ENCODE data around the gene NEO1. TPM values are rescaled to one million over a fixed set of nuclear protein-coding genes. Genes with fewer than 3 reads are reported as not detected.

The NEO1 gene
- total RNA-seq, 1 donor = 55.4 TPM

DNA sequence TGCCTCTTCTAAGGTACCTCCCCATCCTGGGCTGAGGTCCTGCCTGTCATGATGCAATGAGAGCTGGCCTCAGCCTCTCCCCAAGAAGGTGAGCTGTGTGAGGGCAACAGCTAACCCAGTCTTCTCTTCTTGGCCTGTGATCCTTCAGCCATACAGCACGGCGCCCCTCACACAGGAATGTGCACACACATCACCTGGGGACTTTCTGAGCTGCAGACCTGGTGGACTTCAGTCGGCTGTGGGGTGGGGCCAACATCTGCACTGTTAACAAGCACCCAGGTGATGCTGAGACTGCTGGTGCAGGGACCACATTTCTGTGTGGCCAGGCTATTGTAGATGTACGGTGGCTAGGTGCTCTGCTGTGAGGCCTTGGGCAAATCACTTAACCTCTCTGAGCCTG is 302.0 kb downstream of the NEO1 start:
- H2AFZ ChIP-seq (ENCODE audit: low read length) = no peak overlapping the region
- peaks cover 28% of the 10 kb centered on the region for H3K27me3 ChIP-seq (ENCODE audit: insufficient read depth, low read length)
- TF ChIP-seq, protein P1, sequence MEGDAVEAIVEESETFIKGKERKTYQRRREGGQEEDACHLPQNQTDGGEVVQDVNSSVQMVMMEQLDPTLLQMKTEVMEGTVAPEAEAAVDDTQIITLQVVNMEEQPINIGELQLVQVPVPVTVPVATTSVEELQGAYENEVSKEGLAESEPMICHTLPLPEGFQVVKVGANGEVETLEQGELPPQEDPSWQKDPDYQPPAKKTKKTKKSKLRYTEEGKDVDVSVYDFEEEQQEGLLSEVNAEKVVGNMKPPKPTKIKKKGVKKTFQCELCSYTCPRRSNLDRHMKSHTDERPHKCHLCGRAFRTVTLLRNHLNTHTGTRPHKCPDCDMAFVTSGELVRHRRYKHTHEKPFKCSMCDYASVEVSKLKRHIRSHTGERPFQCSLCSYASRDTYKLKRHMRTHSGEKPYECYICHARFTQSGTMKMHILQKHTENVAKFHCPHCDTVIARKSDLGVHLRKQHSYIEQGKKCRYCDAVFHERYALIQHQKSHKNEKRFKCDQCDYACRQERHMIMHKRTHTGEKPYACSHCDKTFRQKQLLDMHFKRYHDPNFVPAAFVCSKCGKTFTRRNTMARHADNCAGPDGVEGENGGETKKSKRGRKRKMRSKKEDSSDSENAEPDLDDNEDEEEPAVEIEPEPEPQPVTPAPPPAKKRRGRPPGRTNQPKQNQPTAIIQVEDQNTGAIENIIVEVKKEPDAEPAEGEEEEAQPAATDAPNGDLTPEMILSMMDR (IDR thresholded peaks at IDR 0.05; ENCODE audit: extremely low read depth, low read depth, low read length) = no peak
- H3K9me3 ChIP-seq (ENCODE audit: low read depth, low read length) = no peaks in the 10 kb centered on the region
- H3K36me3 ChIP-seq (ENCODE audit: insufficient read depth, low read length) = no peaks in the 10 kb centered on the region
- H3K4me2 ChIP-seq (ENCODE audit: insufficient read depth, low read length) = no peak overlapping the region
- no peak for DNase-seq (ENCODE audit: insufficient read length, low spot score, missing footprints)
- no peak overlapping the region for H3K27ac ChIP-seq (ENCODE audit: low read depth, low read length)
- no peaks in the 10 kb centered on the region for H3K4me1 ChIP-seq (ENCODE audit: insufficient read depth, low read length)
- H3K4me3 ChIP-seq (ENCODE audit: insufficient read depth, low read length) = no peak overlapping the region
- H4K20me1 ChIP-seq (ENCODE audit: insufficient read depth, low read length) = no peaks in the 10 kb centered on the region
- no peaks in the 10 kb centered on the region for H3K79me2 ChIP-seq (ENCODE audit: insufficient read depth, low read length)

Small RNA genes within 50 kb of the gene (small RNA-seq; reads per million reads assigned to genes)
- not detected for gene FKBP1AP2

Measured in osteoblast (primary cell).